HepG2 (cell line): Measurements from ENCODE around the gene PPCS. TPM values are rescaled to one million over a fixed set of nuclear protein-coding genes. Genes with fewer than 3 reads are reported as not detected.
A peak's percentile ranks its signal among the peaks of the same experiment; 100 is the strongest.

Experiments used
- ARID4A ChIP-seq: sonication (generic); formaldehyde crosslinking; IDR thresholded peaks from 2 replicates; pipeline ENCODE4 v1.5.0; 2020; ENCODE audit warnings: mild to moderate bottlenecking, missing genetic modification reagents, borderline replicate concordance
- DZIP1 ChIP-seq: sonication (generic); formaldehyde crosslinking; IDR thresholded peaks from 2 replicates; pipeline ENCODE4 v1.5.0; 2020; ENCODE audit warnings: mild to moderate bottlenecking, missing genetic modification reagents
- FLYWCH1 ChIP-seq: sonication (generic); formaldehyde crosslinking; IDR thresholded peaks from 2 replicates; pipeline ENCODE4 v1.8.1; 2023; ENCODE audit warnings: mild to moderate bottlenecking, missing genetic modification reagents
- HNF1B ChIP-seq: sonication (generic); formaldehyde crosslinking; IDR thresholded peaks from 2 replicates; pipeline ENCODE4 v1.5.1; 2020; ENCODE audit warnings: mild to moderate bottlenecking, moderate library complexity, missing genetic modification reagents
- KAT7 ChIP-seq: IDR thresholded peaks from 2 replicates; pipeline ENCODE4 v1.6.1; 2018; ENCODE audit warnings: borderline replicate concordance, missing compliant biosample characterization
- MED8 ChIP-seq: sonication (generic); formaldehyde crosslinking; IDR thresholded peaks from 2 replicates; pipeline ENCODE4 v1.8.1; 2023; ENCODE audit warnings: mild to moderate bottlenecking, missing genetic modification reagents; ENCODE audit not compliant: insufficient replicate concordance
- MTA1 ChIP-seq: sonication (generic); formaldehyde crosslinking; IDR thresholded peaks from 2 replicates; pipeline ENCODE4 v1.4.0; 2020; ENCODE audit warnings: missing genetic modification reagents, mild to moderate bottlenecking, borderline replicate concordance
- MTA3 ChIP-seq: sonication (generic); formaldehyde crosslinking; IDR thresholded peaks from 2 replicates; pipeline ENCODE4 v1.4.0; 2020; ENCODE audit warnings: missing genetic modification reagents
- PCBP1 ChIP-seq: fragments of 200-400 bp; formaldehyde crosslinking; IDR thresholded peaks from 2 replicates; pipeline ENCODE4 v1.6.1; 2017; ENCODE audit warnings: mild to moderate bottlenecking, low read depth, low read length, borderline replicate concordance
- REPIN1 ChIP-seq: sonication (generic); formaldehyde crosslinking; IDR thresholded peaks from 2 replicates; pipeline ENCODE4 v1.8.0; 2022; ENCODE audit warnings: missing genetic modification reagents, low read depth, mild to moderate bottlenecking, borderline replicate concordance
- RFX1 ChIP-seq: fragments of 450-650 bp; IDR thresholded peaks from 2 replicates; pipeline ENCODE4 v1.6.1; 2017
- TFAP4 ChIP-seq: sonication (generic); IDR thresholded peaks from 2 replicates; pipeline ENCODE4 v1.6.1; 2016; ENCODE audit warnings: low read depth, borderline replicate concordance
- TFDP2 ChIP-seq: sonication (generic); formaldehyde crosslinking; IDR thresholded peaks from 2 replicates; pipeline ENCODE4 v1.4.0; 2020; ENCODE audit warnings: missing genetic modification reagents
- YEATS4 ChIP-seq: sonication (generic); formaldehyde crosslinking; IDR thresholded peaks from 2 replicates; pipeline ENCODE4 v1.4.0; 2020; ENCODE audit warnings: missing genetic modification reagents, borderline replicate concordance
- ZNF432 ChIP-seq: sonication (generic); formaldehyde crosslinking; IDR thresholded peaks from 2 replicates; pipeline ENCODE4 v1.5.0; 2020; ENCODE audit warnings: missing genetic modification reagents, mild to moderate bottlenecking, borderline replicate concordance
- ZNF670 ChIP-seq: sonication (generic); formaldehyde crosslinking; IDR thresholded peaks from 2 replicates; pipeline ENCODE4 v1.8.0; 2022; ENCODE audit warnings: mild to moderate bottlenecking, missing genetic modification reagents, borderline replicate concordance
- ZNF713 ChIP-seq: sonication (generic); formaldehyde crosslinking; IDR thresholded peaks from 2 replicates; pipeline ENCODE4 v1.4.0; 2020; ENCODE audit warnings: mild to moderate bottlenecking, missing genetic modification reagents
- ZNF883 ChIP-seq: sonication (generic); formaldehyde crosslinking; IDR thresholded peaks from 2 replicates; pipeline ENCODE4 v1.5.1; 2020; ENCODE audit warnings: mild to moderate bottlenecking, missing genetic modification reagents; ENCODE audit errors: not compliant biosample characterization
- polyA plus RNA-seq, 8 experiments: library from polyadenylated mRNA; depleted of rRNA in 3 of 8; stranded (reverse) in 7 of 8; unstranded in 1 of 8; fragments of >200 nt; fragmentation: Illumina TruSeq in 4 of 8; extraction: Trizol in 4 of 8; gene quantifications; 2 replicates each; pipeline versions ENCODE4 v1.2.1 to v1.2.3, GENCODE V29; 2011 to 2016; ENCODE audit warnings: low read depth in 4 of 8, missing spikeins in 1 of 8, mixed read lengths in 1 of 8; ENCODE audit not compliant: insufficient read depth in 1 of 8
- total RNA-seq, 5 experiments: library from RNA; depleted of rRNA; stranded (reverse); fragments of >200 nt; fragmentation: Illumina TruSeq; extraction: Trizol; gene quantifications; 2 replicates each; pipeline ENCODE4 v1.2.3, GENCODE V29; 2016; ENCODE audit warnings: low read depth in 1 of 5

PPCS gene
- total and polyA plus RNA-seq, 2 of the 13 experiments (the other 11 are each of a cell fraction or from before 2014, with no cell fraction given) = 13.4 to 38.9 TPM

- peak; percentile 13; the same call in 1 of the 2 replicates for TF ChIP-seq HNF1B (CRISPR knock-in tag)
- no peak for TF ChIP-seq REPIN1
- TF ChIP-seq ARID4A (CRISPR knock-in tag) = peak; percentile 90
- TF ChIP-seq FLYWCH1 (CRISPR knock-in tag) = no peak
- no peak for TF ChIP-seq DZIP1
- TF ChIP-seq ZNF883 (CRISPR knock-in tag) = no peak
- TF ChIP-seq MED8 (CRISPR knock-in tag) = peak; percentile 86
- no peak for TF ChIP-seq TFAP4
- TF ChIP-seq MTA1 (CRISPR knock-in tag) = no peak
- no peak for TF ChIP-seq ZNF432
- TF ChIP-seq ZNF713 (CRISPR knock-in tag) = no peak
- peak; percentile 88 for TF ChIP-seq YEATS4 (CRISPR knock-in tag)
- peak; percentile 60; the same call in 1 of the 2 replicates for TF ChIP-seq ZNF670
- TF ChIP-seq KAT7 (CRISPR knock-in tag) = peak; percentile 86; the same call in 1 of the 2 replicates
- peak; percentile 51 for TF ChIP-seq TFDP2 (CRISPR knock-in tag)
- TF ChIP-seq RFX1 = no peak
- TF ChIP-seq MTA3 (CRISPR knock-in tag) = no peak
- 0 out of 2 replicates have a peak, but pooled peaks have one; percentile 57 for TF ChIP-seq PCBP1
Observed at GRCh38 chr1:42456010-42456753, at the start of gene PPCS, which contains the start of gene ZMYND12 (continued).
